ENCODE data around the gene IQSEC1. TPM values are rescaled to one million over a fixed set of nuclear protein-coding genes. Genes with fewer than 3 reads are reported as not detected.
A peak's percentile ranks its signal among the peaks of the same experiment; 100 is the strongest.

The IQSEC1 gene
- total and polyA plus RNA-seq, 2 of the 8 experiments (the other 6 are each of a cell fraction or from before 2014, with no cell fraction given) = 6.8 to 28.8 TPM

GRCh38 chr3:13087320-13087990 lies 14.2 kb upstream of the IQSEC1 start:
- H4K20me1 ChIP-seq (replicated peaks in 1 of 2; ENCODE audit: control insufficient read depth in 1 of 2, insufficient read depth in 2 of 2, low read length in 2 of 2) = no peaks in the 10 kb centered on the region
- no peak overlapping the region for H4K5ac ChIP-seq (ENCODE audit: insufficient read length, low read depth, low read length)
- POLR2A ChIA-PET (ENCODE audit: partially characterized antibody) = no interaction called here
- no peak overlapping the region for H3K9ac ChIP-seq (replicated peaks in 1 of 4; ENCODE audit: extremely low read depth in 1 of 4, low read depth in 3 of 4, low read length in 3 of 4)
- no peak overlapping the region for H3K4me3 ChIP-seq (ENCODE audit: extremely low read depth in 1 of 4, insufficient read depth in 2 of 4, low read depth in 3 of 4, low read length in 4 of 4)
- H2AK5ac ChIP-seq (ENCODE audit: low read depth, low read length) = no peak overlapping the region
- CTCF ChIA-PET (ENCODE audit: partially characterized antibody) = interaction anchor here (0.8 to 0.9 kb wide), 3 partner anchors 25 to 271 kb away, joined by 3 read pairs; no protein-coding TSS in a partner anchor
- H2BK15ac ChIP-seq (ENCODE audit: low read length) = no peak overlapping the region
- TF ChIP-seq RFX5 (IDR thresholded peaks at IDR 0.05; ENCODE audit: borderline replicate concordance, low read depth, low read length) (no peak), EP300 (IDR thresholded peaks at IDR 0.05; ENCODE audit: borderline replicate concordance in 1 of 2, low read depth in 2 of 2, low read length in 2 of 2) (no peak), KDM1A (IDR thresholded peaks at IDR 0.05; ENCODE audit: borderline replicate concordance, low read length) (peak; percentile 47; the same call in 1 of the 2 replicates), SP4 (IDR thresholded peaks at IDR 0.05; ENCODE audit: low read length) (no peak)
- no peak overlapping the region for H2BK120ac ChIP-seq (replicated peaks; ENCODE audit: low read depth, low read length)
- H2BK5ac ChIP-seq (ENCODE audit: low read depth, low read length) = no peak overlapping the region
- H3K79me1 ChIP-seq (ENCODE audit: low read depth, low read length) = no peaks in the 10 kb centered on the region
- H3K27ac ChIP-seq (ENCODE audit: low read depth, low read length) = no peak overlapping the region
- WGBS, 2 experiments (ENCODE audit: extremely low coverage in 1 of 2, insufficient coverage in 1 of 2, insufficient read length in 1 of 2, insufficient replicate concordance in 2 of 2, low coverage in 1 of 2, low lambda C conversion rate in 2 of 2, missing lambda C conversion rate in 1 of 2) = 85% methylated on average over 11 of the region's 11 CpGs; no CpG with 5 or more reads in 1 of the 2 experiments
- H4K8ac ChIP-seq (ENCODE audit: extremely low read depth, insufficient read depth, low read length) = no peak overlapping the region
- H3K4me2 ChIP-seq (ENCODE audit: insufficient read depth in 1 of 2, low read depth in 2 of 2, low read length in 2 of 2) = no peak overlapping the region
- no peaks in the 10 kb centered on the region for H3K79me2 ChIP-seq (ENCODE audit: control insufficient read depth in 1 of 2, insufficient read depth in 2 of 2, low read length in 2 of 2)
- no peak overlapping the region for H3K18ac ChIP-seq (ENCODE audit: extremely low read depth, low read length)
- no peaks in the 10 kb centered on the region for H3K36me3 ChIP-seq (ENCODE audit: control insufficient read depth in 2 of 4, insufficient read depth in 4 of 4, low read length in 3 of 4)
- H3K4me1 ChIP-seq (replicated peaks in 1 of 4; ENCODE audit: control insufficient read depth in 3 of 4, insufficient read depth in 4 of 4, low read length in 3 of 4) = peaks cover 0 to 3% (median 1%) of the 10 kb centered on the region in 4 experiments; a peak in 2 of 7 replicates
- H3K4ac ChIP-seq (replicated peaks; ENCODE audit: insufficient read length, low read depth, low read length) = no peak overlapping the region
- FAIRE-seq (no peak), DNase-seq (ENCODE audit: low read depth in 1 of 2, low spot score in 2 of 2) (no peak)
- H2BK20ac ChIP-seq (ENCODE audit: low read length) = no peak overlapping the region
- no peak overlapping the region for H3K23ac ChIP-seq (ENCODE audit: insufficient read length)
- no peak overlapping the region for H2AFZ ChIP-seq (ENCODE audit: low read length)
- H3K27me3 ChIP-seq (replicated peaks in 1 of 4; ENCODE audit: control insufficient read depth in 3 of 4, extremely low read depth in 1 of 4, insufficient read depth in 3 of 4, low read length in 3 of 4) = no peaks in the 10 kb centered on the region
- H3K56ac ChIP-seq (replicated peaks; ENCODE audit: insufficient read length, low read depth, low read length) = no peak overlapping the region
- no peaks in the 10 kb centered on the region for H3K23me2 ChIP-seq (ENCODE audit: low read depth, low read length)
- no peak overlapping the region for H4K91ac ChIP-seq (replicated peaks; ENCODE audit: insufficient read length, low read length)
- no peak overlapping the region for H2BK12ac ChIP-seq (ENCODE audit: low read depth, low read length)
- H3K9me3 ChIP-seq (ENCODE audit: insufficient read depth in 2 of 2, low read depth in 1 of 2, low read length in 1 of 2) = no peaks in the 10 kb centered on the region
- no peak overlapping the region for H3K14ac ChIP-seq (ENCODE audit: insufficient read length)
